GM23338 (cell line): ENCODE measurements around the gene PRR35. TPM values are rescaled to one million over a fixed set of nuclear protein-coding genes. Genes with fewer than 3 reads are reported as not detected.

ENCODE experiments used
- ATAC-seq: fragments of 200-7000 bp; cut with Tn5 transposase; 3 replicates; pipeline ENCODE4 v1.9.1; 2020
- DNase-seq: peaks from one replicate; pipeline ENCODE4 v3.0.0-alpha.2; 2015; ENCODE audit warnings: low spot score
- H2AFZ ChIP-seq: fragments of 200-600 bp; sonication (generic); 2 replicates; pipeline ENCODE4 v1.8.0; 2016; ENCODE audit warnings: antibody characterized with exemption, mild to moderate bottlenecking, moderate library complexity
- H3F3A ChIP-seq: fragments of 200-600 bp; sonication (generic); replicated peaks from 2 replicates; pipeline ENCODE4 v1.8.0; 2017; ENCODE audit warnings: antibody characterized with exemption, mixed run types, low read depth
- H3K27ac ChIP-seq: fragments of 200-600 bp; sonication (generic); 2 replicates; pipeline ENCODE4 v1.6.1; 2016; ENCODE audit warnings: low read depth
- H3K27me3 ChIP-seq: fragments of 200-600 bp; sonication (generic); 2 replicates; pipeline ENCODE4 v1.8.0; 2016; ENCODE audit warnings: mild to moderate bottlenecking, mixed run types, moderate library complexity; ENCODE audit not compliant: insufficient read depth
- H3K36me3 ChIP-seq: fragments of 200-600 bp; sonication (generic); 2 replicates; pipeline ENCODE4 v1.8.0; 2016; ENCODE audit warnings: mild to moderate bottlenecking; ENCODE audit not compliant: insufficient read depth
- H3K4me1 ChIP-seq: fragments of 200-600 bp; sonication (generic); 2 replicates; pipeline ENCODE4 v1.8.0; 2016; ENCODE audit warnings: mild to moderate bottlenecking, moderate library complexity; ENCODE audit not compliant: insufficient read depth
- H3K4me2 ChIP-seq: fragments of 200-600 bp; sonication (generic); 2 replicates; pipeline ENCODE4 v1.7.1; 2017; ENCODE audit warnings: mixed run types
- H3K4me3 ChIP-seq: fragments of 200-600 bp; sonication (generic); 2 replicates; pipeline ENCODE4 v1.6.1; 2016; ENCODE audit warnings: mixed run types
- H3K79me2 ChIP-seq: fragments of 200-600 bp; sonication (generic); replicated peaks from 2 replicates; pipeline ENCODE4 v1.8.0; 2017; ENCODE audit warnings: mild to moderate bottlenecking; ENCODE audit not compliant: insufficient read depth
- H3K9me2 ChIP-seq: fragments of 200-600 bp; sonication (generic); 2 replicates; pipeline ENCODE4 v1.8.0; 2017; ENCODE audit not compliant: insufficient read depth
- H4K20me1 ChIP-seq: fragments of 200-600 bp; sonication (generic); replicated peaks from 2 replicates; pipeline ENCODE4 v1.8.0; 2017; ENCODE audit warnings: mild to moderate bottlenecking; ENCODE audit not compliant: insufficient read depth
- H3K27ac Mint-ChIP-seq: 2 replicates; pipeline ENCODE4 v1.8.0; 2020; ENCODE audit warnings: inconsistent platforms, mild to moderate bottlenecking, moderate library complexity, mixed read lengths
- H3K27me3 Mint-ChIP-seq: 3 replicates; pipeline ENCODE4 v1.8.0; 2022; ENCODE audit warnings: low read depth, mild to moderate bottlenecking, moderate library complexity, mixed read lengths, inconsistent platforms; ENCODE audit not compliant: insufficient read depth, poor library complexity
- H3K36me3 Mint-ChIP-seq: 3 replicates; pipeline ENCODE4 v1.8.0; 2021; ENCODE audit warnings: low read depth, mild to moderate bottlenecking, inconsistent platforms, moderate library complexity, mixed read lengths
- H3K4me1 Mint-ChIP-seq: 3 replicates; pipeline ENCODE4 v1.8.0; 2020; ENCODE audit warnings: mild to moderate bottlenecking, inconsistent platforms, mixed read lengths
- H3K4me3 Mint-ChIP-seq: 3 replicates; pipeline ENCODE4 v1.8.0; 2021; ENCODE audit warnings: moderate library complexity, mild to moderate bottlenecking, inconsistent platforms, mixed read lengths
- H3K9me3 Mint-ChIP-seq: 3 replicates; pipeline ENCODE4 v1.8.0; 2020; ENCODE audit warnings: moderate library complexity, mild to moderate bottlenecking, inconsistent platforms, mixed read lengths
- CREB1 ChIP-seq: fragments of 250-450 bp; sonication (Bioruptor Pico); IDR thresholded peaks from 2 replicates; pipeline ENCODE4 v1.5.0; 2020; ENCODE audit warnings: low read depth, mild to moderate bottlenecking, moderate library complexity
- EZH2phosphoT487 ChIP-seq: fragments of 200-600 bp; sonication (generic); IDR thresholded peaks from one replicate; pipeline ENCODE4 v1.8.1; 2018; ENCODE audit warnings: antibody characterized with exemption; ENCODE audit not compliant: unreplicated experiment
- STAT1 ChIP-seq: IDR thresholded peaks from one replicate; pipeline ENCODE4 v1.6.1; 2016; ENCODE audit warnings: antibody characterized with exemption; ENCODE audit not compliant: unreplicated experiment
- ZNF114 ChIP-seq: fragments of 250-450 bp; sonication (Bioruptor Pico); IDR thresholded peaks from 2 replicates; pipeline ENCODE4 v1.5.0; 2020; ENCODE audit warnings: mild to moderate bottlenecking, moderate library complexity
- ZNF331 ChIP-seq: fragments of 250-450 bp; sonication (Bioruptor Pico); IDR thresholded peaks from 2 replicates; pipeline ENCODE4 v1.5.0; 2020; ENCODE audit warnings: low read depth, mild to moderate bottlenecking, moderate library complexity
- polyA plus RNA-seq: library from polyadenylated mRNA; unstranded; fragments of >200 nt; fragmentation: Nextera tagmentation; extraction: Ambion mirVana; gene quantifications from 2 replicates; pipeline ENCODE4 v1.2.1, GENCODE V29; 2016
- total RNA-seq: library from RNA; depleted of rRNA; stranded (reverse); fragments of >200 nt; shearing (Covaris generic); gene quantifications from 2 replicates; pipeline ENCODE4 v1.2.3, GENCODE V29; 2014
- TF ChIP-seq, protein P1 (sequence below): fragments of 250-450 bp; sonication (Bioruptor Pico); IDR thresholded peaks from 2 replicates; pipeline ENCODE4 v1.5.0; 2020; ENCODE audit warnings: mild to moderate bottlenecking, moderate library complexity
- TF ChIP-seq, protein P2 (sequence below), 2 experiments: fragments of 200-600 bp in 1 of 2; sonication (generic) in 1 of 2; conservative IDR thresholded peaks; 2 replicates each; pipeline versions ENCODE4 v1.5.1 to v1.6.1; 2016 to 2017; ENCODE audit warnings: antibody characterized with exemption in 2 of 2, low read depth in 2 of 2, mild to moderate bottlenecking in 2 of 2, moderate library complexity in 1 of 2
- TF ChIP-seq, protein P3 (sequence below): IDR thresholded peaks from one replicate; pipeline ENCODE4 v1.6.1; 2018; ENCODE audit warnings: antibody characterized with exemption; ENCODE audit not compliant: unreplicated experiment

PRR35 gene
- total and polyA plus RNA-seq, 2 experiments from 2014 or later, result 0.32 to 1.4 TPM

DNA sequence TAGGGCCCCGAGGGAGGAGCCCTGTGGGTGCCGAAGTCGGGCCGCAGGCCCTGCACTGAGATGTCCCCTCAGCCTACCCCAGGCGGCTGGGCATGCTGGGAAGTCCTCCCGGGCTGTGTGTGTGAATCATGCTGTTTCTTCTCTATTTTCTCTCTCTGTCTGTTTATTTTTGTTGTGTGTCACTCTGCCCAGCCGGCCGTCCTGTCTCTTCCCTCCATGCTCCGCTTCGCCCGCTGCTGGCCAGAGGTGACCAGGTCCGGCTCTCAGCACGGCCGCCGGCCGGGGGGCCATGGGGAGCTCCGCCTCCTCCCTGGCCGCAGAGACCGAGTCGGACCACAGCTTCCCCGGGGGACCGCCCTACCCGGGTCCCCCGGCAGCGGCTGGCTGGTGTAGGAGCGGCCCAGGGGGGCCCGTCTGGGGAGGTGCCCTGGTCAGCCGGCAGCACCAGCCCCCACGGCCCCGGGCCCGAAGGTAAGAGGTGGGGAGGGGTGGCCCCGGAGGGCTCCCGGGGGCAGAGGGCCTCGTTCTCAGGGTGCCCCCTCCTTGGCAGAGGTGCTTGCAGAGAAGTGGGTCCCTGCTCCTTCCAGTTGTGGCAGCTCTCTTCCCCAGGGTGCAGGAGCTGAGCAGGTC, 20.2 kb upstream of the PRR35 start (continued):
- TF ChIP-seq, protein P1, sequence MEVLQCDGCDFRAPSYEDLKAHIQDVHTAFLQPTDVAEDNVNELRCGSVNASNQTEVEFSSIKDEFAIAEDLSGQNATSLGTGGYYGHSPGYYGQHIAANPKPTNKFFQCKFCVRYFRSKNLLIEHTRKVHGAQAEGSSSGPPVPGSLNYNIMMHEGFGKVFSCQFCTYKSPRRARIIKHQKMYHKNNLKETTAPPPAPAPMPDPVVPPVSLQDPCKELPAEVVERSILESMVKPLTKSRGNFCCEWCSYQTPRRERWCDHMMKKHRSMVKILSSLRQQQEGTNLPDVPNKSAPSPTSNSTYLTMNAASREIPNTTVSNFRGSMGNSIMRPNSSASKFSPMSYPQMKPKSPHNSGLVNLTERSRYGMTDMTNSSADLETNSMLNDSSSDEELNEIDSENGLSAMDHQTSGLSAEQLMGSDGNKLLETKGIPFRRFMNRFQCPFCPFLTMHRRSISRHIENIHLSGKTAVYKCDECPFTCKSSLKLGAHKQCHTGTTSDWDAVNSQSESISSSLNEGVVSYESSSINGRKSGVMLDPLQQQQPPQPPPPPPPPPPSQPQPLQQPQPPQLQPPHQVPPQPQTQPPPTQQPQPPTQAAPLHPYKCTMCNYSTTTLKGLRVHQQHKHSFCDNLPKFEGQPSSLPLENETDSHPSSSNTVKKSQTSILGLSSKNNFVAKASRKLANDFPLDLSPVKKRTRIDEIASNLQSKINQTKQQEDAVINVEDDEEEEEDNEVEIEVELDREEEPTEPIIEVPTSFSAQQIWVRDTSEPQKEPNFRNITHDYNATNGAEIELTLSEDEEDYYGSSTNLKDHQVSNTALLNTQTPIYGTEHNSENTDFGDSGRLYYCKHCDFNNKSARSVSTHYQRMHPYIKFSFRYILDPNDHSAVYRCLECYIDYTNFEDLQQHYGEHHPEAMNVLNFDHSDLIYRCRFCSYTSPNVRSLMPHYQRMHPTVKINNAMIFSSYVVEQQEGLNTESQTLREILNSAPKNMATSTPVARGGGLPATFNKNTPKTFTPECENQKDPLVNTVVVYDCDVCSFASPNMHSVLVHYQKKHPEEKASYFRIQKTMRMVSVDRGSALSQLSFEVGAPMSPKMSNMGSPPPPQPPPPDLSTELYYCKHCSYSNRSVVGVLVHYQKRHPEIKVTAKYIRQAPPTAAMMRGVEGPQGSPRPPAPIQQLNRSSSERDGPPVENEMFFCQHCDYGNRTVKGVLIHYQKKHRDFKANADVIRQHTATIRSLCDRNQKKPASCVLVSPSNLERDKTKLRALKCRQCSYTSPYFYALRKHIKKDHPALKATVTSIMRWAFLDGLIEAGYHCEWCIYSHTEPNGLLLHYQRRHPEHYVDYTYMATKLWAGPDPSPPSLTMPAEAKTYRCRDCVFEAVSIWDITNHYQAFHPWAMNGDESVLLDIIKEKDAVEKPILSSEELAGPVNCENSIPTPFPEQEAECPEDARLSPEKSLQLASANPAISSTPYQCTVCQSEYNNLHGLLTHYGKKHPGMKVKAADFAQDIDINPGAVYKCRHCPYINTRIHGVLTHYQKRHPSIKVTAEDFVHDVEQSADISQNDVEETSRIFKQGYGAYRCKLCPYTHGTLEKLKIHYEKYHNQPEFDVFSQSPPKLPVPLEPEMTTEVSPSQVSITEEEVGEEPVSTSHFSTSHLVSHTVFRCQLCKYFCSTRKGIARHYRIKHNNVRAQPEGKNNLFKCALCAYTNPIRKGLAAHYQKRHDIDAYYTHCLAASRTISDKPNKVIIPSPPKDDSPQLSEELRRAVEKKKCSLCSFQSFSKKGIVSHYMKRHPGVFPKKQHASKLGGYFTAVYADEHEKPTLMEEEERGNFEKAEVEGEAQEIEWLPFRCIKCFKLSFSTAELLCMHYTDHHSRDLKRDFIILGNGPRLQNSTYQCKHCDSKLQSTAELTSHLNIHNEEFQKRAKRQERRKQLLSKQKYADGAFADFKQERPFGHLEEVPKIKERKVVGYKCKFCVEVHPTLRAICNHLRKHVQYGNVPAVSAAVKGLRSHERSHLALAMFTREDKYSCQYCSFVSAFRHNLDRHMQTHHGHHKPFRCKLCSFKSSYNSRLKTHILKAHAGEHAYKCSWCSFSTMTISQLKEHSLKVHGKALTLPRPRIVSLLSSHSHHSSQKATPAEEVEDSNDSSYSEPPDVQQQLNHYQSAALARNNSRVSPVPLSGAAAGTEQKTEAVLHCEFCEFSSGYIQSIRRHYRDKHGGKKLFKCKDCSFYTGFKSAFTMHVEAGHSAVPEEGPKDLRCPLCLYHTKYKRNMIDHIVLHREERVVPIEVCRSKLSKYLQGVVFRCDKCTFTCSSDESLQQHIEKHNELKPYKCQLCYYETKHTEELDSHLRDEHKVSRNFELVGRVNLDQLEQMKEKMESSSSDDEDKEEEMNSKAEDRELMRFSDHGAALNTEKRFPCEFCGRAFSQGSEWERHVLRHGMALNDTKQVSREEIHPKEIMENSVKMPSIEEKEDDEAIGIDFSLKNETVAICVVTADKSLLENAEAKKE (CRISPR knock-in tag), result no peak
- TF ChIP-seq ZNF114 (CRISPR knock-in tag) (no peak), EZH2phosphoT487 (no peak)
- TF ChIP-seq, protein P2, sequence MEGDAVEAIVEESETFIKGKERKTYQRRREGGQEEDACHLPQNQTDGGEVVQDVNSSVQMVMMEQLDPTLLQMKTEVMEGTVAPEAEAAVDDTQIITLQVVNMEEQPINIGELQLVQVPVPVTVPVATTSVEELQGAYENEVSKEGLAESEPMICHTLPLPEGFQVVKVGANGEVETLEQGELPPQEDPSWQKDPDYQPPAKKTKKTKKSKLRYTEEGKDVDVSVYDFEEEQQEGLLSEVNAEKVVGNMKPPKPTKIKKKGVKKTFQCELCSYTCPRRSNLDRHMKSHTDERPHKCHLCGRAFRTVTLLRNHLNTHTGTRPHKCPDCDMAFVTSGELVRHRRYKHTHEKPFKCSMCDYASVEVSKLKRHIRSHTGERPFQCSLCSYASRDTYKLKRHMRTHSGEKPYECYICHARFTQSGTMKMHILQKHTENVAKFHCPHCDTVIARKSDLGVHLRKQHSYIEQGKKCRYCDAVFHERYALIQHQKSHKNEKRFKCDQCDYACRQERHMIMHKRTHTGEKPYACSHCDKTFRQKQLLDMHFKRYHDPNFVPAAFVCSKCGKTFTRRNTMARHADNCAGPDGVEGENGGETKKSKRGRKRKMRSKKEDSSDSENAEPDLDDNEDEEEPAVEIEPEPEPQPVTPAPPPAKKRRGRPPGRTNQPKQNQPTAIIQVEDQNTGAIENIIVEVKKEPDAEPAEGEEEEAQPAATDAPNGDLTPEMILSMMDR (conservative IDR thresholded peaks at IDR 0.05; ENCODE audit: low read depth in 2 of 2), result no peak

DNA sequence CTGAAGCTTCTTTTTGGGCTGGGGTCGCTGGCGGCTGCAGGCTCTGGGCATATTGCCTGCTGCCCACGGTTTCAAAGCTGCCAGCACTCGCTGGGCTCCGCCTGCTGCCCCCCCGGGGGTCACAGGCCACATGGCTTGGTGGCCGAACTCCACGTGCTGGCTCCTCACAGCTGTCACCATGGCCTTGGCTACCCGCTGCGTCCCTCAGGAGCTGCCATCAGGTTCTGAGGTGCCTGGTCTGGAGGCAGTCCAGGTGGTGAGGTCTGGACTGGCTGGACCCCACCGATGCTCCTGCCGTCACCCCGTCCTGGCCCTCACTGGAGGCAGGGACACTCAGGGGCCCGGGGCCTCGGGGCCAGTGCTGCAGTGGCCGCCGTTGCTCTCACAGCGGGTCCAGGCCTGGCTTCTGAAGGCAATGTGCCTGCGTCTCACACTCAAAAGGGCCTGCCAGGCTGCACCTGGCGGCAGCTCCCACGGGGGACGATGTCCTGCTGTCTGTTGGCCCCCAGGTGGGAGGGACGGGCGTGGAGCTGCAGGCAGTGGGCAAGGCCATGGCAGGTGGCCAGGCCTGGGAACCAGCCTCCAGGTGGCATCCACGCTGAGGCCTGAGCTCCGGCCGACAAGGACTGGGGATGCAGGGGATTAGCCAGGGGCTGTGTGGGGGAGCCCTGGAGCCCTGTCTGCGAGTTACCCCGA, 19.4 kb upstream of the PRR35 start:
- Mint-ChIP-seq H3K27me3 (peaks cover 2% of the 10 kb centered on the region), H3K36me3 (peaks cover 6% of the 10 kb centered on the region), H3K4me1 (no peaks in the 10 kb centered on the region), H3K9me3 (peaks cover 4% of the 10 kb centered on the region; the same call in 1 of the 3 replicates), H3K27ac (no peak overlapping the region), H3K4me3 (no peak overlapping the region)
- H3K9me2 ChIP-seq, result no peaks in the 10 kb centered on the region
- H3K4me2 ChIP-seq, result no peak overlapping the region
- peaks cover 8% of the 10 kb centered on the region; the same call in 1 of the 2 replicates for H4K20me1 ChIP-seq
- H3K4me1 ChIP-seq, result no peaks in the 10 kb centered on the region
- DNase-seq (no peak), ATAC-seq (no peak)
- no peaks in the 10 kb centered on the region for H3K36me3 ChIP-seq
- no peaks in the 10 kb centered on the region for H3K27me3 ChIP-seq
- H3F3A ChIP-seq, result no peaks in the 10 kb centered on the region
- no peak overlapping the region for H2AFZ ChIP-seq
- peaks cover 39% of the 10 kb centered on the region for H3K79me2 ChIP-seq
- H3K27ac ChIP-seq, result no peak overlapping the region
- no peak overlapping the region for H3K4me3 ChIP-seq
- TF ChIP-seq, protein P3, sequence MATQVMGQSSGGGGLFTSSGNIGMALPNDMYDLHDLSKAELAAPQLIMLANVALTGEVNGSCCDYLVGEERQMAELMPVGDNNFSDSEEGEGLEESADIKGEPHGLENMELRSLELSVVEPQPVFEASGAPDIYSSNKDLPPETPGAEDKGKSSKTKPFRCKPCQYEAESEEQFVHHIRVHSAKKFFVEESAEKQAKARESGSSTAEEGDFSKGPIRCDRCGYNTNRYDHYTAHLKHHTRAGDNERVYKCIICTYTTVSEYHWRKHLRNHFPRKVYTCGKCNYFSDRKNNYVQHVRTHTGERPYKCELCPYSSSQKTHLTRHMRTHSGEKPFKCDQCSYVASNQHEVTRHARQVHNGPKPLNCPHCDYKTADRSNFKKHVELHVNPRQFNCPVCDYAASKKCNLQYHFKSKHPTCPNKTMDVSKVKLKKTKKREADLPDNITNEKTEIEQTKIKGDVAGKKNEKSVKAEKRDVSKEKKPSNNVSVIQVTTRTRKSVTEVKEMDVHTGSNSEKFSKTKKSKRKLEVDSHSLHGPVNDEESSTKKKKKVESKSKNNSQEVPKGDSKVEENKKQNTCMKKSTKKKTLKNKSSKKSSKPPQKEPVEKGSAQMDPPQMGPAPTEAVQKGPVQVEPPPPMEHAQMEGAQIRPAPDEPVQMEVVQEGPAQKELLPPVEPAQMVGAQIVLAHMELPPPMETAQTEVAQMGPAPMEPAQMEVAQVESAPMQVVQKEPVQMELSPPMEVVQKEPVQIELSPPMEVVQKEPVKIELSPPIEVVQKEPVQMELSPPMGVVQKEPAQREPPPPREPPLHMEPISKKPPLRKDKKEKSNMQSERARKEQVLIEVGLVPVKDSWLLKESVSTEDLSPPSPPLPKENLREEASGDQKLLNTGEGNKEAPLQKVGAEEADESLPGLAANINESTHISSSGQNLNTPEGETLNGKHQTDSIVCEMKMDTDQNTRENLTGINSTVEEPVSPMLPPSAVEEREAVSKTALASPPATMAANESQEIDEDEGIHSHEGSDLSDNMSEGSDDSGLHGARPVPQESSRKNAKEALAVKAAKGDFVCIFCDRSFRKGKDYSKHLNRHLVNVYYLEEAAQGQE, result no peak
- TF ChIP-seq CREB1 (CRISPR knock-in tag) (no peak), ZNF331 (no peak), STAT1 (no peak)
- TF ChIP-seq, protein P2 (conservative IDR thresholded peaks at IDR 0.05; ENCODE audit: low read depth in 2 of 2), result no peak
